Ovary (tissue), 3 donors: ENCODE data around the gene UBE2G2.

Experiments used
- POLR2A ChIP-seq: fragments of 450-650 bp; IDR thresholded peaks from one replicate; pipeline ENCODE4 v1.6.1; 2017; ENCODE audit warnings: antibody characterized with exemption, mild to moderate bottlenecking, moderate library complexity
- TF ChIP-seq, protein P1 (sequence below), 3 donors: fragments of 450-650 bp in 2 of 3; fragments of 200-600 bp in 1 of 3; IDR thresholded peaks; one replicate each; pipeline versions ENCODE4 v1.5.1 to v1.8.0; 2016 to 2022; ENCODE audit warnings: antibody characterized with exemption in 3 of 3, mild to moderate bottlenecking in 1 of 3
- donor health status: DM: no; HTN: no; CAD: no.

DNA sequence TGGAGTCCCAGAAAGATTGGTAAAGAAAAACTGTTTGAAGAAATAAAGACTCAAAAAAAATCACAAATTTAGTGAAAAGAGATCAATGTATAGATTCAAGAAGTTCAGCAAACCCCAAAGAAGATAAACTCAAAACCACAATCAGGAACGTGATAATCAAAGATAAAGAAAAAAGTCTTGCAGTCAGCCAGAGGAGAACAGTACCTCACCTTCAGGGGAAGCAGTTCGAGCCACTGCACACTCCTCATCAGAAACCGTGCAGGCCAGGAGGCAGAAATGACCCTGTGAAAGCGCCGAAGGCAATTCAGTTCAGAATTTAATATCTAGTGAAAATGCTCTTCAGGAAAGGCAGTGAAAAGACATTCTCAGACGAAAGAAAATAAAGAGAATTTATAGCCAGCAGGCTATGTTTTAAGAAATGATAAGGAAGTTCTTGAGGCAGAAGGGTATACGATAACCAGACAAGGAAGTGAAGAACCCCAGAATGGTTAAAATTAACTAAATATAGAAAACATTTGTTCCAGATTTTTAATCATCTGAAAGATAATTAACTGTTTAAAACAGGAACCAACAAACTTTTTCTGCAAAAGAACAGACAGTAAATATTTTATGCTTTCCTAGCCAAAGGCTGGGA lies 29.7 kb upstream of the UBE2G2 start:
- TF ChIP-seq POLR2A, result no peak
- TF ChIP-seq, protein P1, sequence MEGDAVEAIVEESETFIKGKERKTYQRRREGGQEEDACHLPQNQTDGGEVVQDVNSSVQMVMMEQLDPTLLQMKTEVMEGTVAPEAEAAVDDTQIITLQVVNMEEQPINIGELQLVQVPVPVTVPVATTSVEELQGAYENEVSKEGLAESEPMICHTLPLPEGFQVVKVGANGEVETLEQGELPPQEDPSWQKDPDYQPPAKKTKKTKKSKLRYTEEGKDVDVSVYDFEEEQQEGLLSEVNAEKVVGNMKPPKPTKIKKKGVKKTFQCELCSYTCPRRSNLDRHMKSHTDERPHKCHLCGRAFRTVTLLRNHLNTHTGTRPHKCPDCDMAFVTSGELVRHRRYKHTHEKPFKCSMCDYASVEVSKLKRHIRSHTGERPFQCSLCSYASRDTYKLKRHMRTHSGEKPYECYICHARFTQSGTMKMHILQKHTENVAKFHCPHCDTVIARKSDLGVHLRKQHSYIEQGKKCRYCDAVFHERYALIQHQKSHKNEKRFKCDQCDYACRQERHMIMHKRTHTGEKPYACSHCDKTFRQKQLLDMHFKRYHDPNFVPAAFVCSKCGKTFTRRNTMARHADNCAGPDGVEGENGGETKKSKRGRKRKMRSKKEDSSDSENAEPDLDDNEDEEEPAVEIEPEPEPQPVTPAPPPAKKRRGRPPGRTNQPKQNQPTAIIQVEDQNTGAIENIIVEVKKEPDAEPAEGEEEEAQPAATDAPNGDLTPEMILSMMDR (IDR thresholded peaks at IDR 0.05), result no peak
